ENCODE data around the gene CHST3.

Gene CHST3

DNA sequence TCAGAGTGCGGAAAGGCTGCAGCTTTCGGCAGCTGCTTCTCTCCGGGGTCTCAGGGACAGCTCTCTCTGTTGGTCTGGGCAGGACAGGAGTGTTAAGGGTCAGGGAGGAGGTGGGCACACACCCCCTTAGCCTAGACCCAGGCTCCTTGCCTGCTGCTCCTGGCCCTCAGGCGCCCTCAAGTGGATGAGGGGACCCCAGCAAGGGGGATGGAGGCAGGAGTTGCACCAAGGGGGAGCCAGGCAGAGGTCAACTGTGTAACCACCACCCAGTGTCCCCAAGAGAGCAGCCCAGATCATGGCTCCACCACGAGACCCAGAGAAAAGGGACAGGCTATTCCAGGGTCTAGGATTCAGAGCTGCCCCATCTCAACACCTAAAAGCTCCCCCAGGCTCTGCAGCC, 97.3 kb downstream of the CHST3 start:
- Histone ChIP-seq H3K36me3 (ENCODE audit: insufficient read depth, low read length) (no peaks in the 10 kb centered on the region), H2AFZ (ENCODE audit: low read length, unreplicated experiment) (no peak overlapping the region), H3K4me3 (ENCODE audit: low read depth, low read length) (no peak overlapping the region), H3K27ac (ENCODE audit: low read depth, low read length) (no peak overlapping the region), H3K27me3 (ENCODE audit: insufficient read depth, low read length) (no peaks in the 10 kb centered on the region), H3K79me2 (ENCODE audit: control insufficient read depth, insufficient read depth, low read length, unreplicated experiment) (no peaks in the 10 kb centered on the region), H3K4me1 (ENCODE audit: control insufficient read depth, insufficient read depth, low read length, unreplicated experiment) (no peaks in the 10 kb centered on the region)

DNA sequence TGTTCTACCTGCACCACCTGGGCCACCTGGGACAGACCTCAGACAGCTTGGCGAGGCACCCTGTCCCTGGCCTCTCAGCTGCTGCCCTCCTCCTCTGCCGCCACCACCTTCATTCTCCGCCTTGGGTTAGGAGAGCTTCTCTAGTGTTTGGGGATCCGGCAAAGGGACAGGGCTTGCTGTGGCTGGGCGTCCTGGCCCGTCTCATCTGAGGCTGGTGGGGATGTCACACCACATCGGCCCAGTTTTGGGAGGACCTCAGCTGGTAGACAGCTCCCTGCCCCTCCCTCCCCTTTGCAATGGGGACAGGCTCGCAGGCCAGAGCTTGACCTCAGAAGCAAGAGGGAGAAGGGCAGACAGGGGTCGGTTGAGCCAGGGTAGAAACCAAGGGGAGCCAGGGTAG, 97.7 kb downstream of the CHST3 start:
- no peaks in the 10 kb centered on the region for H3K4me1 ChIP-seq (ENCODE audit: control insufficient read depth, insufficient read depth, low read length, unreplicated experiment)
- no peaks in the 10 kb centered on the region for H3K36me3 ChIP-seq (ENCODE audit: insufficient read depth, low read length)
- H3K27ac ChIP-seq (ENCODE audit: low read depth, low read length), result no peak overlapping the region
- no peaks in the 10 kb centered on the region for H3K79me2 ChIP-seq (ENCODE audit: control insufficient read depth, insufficient read depth, low read length, unreplicated experiment)
- no peaks in the 10 kb centered on the region for H3K27me3 ChIP-seq (ENCODE audit: insufficient read depth, low read length)
- no peak overlapping the region for H2AFZ ChIP-seq (ENCODE audit: low read length, unreplicated experiment)
- no peak overlapping the region for H3K4me3 ChIP-seq (ENCODE audit: low read depth, low read length)

DNA sequence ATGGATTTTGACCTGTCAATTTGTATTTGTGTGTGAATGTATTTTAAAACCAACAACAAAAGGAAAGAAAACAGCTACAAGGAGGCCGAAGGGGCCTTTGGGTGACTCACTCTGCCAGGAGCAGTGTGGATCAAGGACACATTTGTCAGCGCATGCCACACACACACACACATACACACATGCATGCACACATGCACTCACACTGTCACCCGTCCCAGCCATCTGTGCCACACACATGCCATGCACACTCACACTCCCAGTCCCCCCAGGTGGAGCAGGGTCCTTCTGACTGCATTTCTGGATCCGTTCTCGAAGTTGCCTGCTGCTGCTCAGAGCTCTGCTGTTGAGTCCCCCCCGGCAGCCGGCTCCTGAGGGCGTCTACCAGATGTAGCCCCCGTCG, 98.2 kb downstream of the CHST3 start:
- no peak overlapping the region for H3K27ac ChIP-seq (ENCODE audit: low read depth, low read length)
- H2AFZ ChIP-seq (ENCODE audit: low read length, unreplicated experiment), result no peak overlapping the region

More for the DNA sequence above, 98.2 kb downstream of the CHST3 start:
- H3K4me1 ChIP-seq (ENCODE audit: control insufficient read depth, insufficient read depth, low read length, unreplicated experiment), result no peaks in the 10 kb centered on the region
- no peak overlapping the region for H3K4me3 ChIP-seq (ENCODE audit: low read depth, low read length)
- H3K36me3 ChIP-seq (ENCODE audit: insufficient read depth, low read length), result no peaks in the 10 kb centered on the region
- no peaks in the 10 kb centered on the region for H3K79me2 ChIP-seq (ENCODE audit: control insufficient read depth, insufficient read depth, low read length, unreplicated experiment)
- no peaks in the 10 kb centered on the region for H3K27me3 ChIP-seq (ENCODE audit: insufficient read depth, low read length)

Measured in ACC112 (cell line).